EH (cell line): ENCODE data around the gene SOSTDC1.
"Not testable (repeated sequence)": the region's sequence is repeated elsewhere in the genome, so short reads cannot be mapped to it uniquely, and the experiment has no call there.

Experiments used
- DNase-seq: peaks from one replicate; pipeline ENCODE4 v3.0.0-alpha.2; 2015; ENCODE audit warnings: low read depth

SOSTDC1 gene, protein sequence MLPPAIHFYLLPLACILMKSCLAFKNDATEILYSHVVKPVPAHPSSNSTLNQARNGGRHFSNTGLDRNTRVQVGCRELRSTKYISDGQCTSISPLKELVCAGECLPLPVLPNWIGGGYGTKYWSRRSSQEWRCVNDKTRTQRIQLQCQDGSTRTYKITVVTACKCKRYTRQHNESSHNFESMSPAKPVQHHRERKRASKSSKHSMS

GRCh38 chr7:16465469-16466361 lies at the start of gene SOSTDC1:
Gene SOSTDC1 (minus strand): TSS chr7:16465738. CDS start chr7:16465668, 70 bp downstream.
- DNase-seq = peak; percentile 5

DNA sequence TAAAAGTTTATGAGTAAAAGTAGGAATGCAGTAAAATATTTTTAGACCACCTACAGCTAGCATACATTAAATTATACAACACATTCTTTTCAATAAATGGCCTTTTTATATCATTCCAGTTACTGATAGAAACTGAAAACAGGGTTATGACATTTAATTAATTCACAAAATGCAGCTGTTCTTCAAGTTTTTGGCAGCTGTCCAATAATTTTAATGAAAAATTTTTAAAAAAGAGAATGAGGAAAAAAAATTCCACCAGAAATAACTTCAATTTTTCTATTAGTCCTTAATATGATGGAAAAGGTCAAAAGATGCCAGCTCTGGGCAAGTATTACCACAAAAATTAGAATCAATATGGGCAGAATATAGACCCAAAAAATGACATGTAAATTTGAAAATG lies 49.2 kb upstream of the SOSTDC1 start:
- DNase-seq = no peak

DNA sequence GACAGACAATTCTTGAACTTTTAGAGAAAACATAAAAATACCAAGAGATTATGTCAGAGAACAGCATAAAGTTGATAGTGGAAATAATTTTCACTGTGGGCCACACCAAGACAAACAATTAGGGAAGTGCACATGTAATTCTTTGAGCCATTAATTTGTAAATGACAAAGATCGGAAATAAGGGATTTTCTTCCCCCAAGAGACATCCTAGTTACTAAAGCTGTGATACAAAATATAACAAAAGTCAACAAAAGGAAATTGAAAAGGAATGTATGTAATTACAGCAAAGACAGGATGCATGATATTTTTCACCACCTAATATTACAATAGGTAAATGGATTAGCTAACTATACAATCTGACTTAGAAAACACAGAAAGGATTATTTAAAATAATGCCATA lies 48.7 kb upstream of the SOSTDC1 start:
- no peak for DNase-seq

DNA sequence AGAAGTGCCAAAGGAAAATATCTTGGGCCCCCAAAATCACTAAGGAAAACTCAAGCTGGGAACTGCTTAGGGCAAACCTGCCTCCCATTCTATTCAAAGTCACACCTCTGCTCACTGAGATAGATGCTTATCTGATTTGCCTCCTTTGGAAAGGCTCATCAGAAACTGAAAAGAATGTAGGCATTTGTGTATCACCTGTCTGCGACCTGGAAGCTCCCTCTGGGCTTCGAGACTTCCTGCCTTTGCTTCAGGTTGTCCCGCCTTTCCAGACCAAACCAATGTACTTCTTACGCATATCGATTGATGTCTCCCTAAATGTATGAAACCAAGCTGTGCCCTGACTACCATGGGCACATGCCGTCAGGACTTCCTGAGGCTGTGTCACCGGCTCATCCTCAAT lies 46.6 kb upstream of the SOSTDC1 start:
- no peak for DNase-seq

DNA sequence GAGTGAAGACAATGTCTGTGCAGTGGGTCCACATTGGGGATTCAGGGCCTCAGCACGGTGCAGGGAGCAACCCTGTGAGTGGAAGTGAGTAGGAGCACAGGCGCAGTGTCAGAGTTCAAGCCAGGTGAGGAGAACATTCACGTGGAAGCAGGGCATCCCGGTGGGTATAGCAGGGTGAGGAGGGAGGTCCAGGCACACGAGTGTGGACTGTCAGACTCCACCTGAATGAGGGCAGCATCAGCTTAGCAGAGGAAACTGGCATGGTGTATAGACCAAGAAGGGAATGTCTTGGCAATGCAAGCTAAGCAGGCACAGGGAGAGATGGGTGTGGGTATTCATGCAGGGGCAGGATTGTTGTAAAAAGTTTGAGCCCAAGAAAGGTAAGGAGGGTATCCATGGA lies 45.8 kb upstream of the SOSTDC1 start:
- DNase-seq = no peak

DNA sequence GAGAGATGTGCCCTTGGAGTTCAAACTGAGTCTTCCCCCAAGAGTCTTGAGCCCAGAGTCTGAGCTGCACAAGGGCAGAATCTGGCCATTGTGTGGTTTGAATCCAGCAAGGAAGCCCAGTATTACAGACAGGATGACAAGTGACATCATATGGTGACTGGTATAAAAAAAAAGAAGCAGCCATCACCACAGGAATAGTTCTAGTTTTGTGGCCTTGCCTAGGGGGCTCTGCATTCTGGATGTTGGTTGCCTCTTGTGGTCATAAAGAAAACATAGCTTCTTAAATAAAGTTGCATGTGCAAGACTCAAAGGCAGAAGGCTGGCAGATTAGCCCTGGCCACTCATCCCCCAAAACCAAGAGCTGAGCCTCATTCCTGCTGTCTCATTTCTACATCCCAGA lies 44.3 kb upstream of the SOSTDC1 start:
- DNase-seq = peak; percentile 4

DNA sequence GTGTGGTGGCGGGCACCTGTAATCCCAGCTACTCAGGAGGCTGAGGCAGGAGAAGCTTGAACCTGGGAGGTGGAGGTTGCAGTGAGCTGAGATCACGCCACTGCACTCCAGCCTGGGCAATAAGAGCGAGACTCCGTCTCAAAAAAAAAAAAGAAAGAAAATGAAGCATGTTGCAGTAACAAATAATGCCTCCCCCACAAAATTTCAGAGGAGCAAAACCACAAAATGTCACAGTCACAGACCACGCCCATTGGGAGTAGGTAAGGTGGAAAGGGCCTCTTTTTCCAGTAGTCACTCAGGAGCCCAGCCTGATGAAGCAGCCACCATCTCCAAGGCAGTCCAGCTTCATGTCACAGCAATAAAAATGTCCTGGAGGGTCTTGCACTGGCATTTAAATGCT lies 40.9 kb upstream of the SOSTDC1 start:
- DNase-seq = not testable (repeated sequence)

GRCh38 chr7:16504019-16504418 lies 38.5 kb upstream of the SOSTDC1 start:
- DNase-seq = peak; percentile 22

DNA sequence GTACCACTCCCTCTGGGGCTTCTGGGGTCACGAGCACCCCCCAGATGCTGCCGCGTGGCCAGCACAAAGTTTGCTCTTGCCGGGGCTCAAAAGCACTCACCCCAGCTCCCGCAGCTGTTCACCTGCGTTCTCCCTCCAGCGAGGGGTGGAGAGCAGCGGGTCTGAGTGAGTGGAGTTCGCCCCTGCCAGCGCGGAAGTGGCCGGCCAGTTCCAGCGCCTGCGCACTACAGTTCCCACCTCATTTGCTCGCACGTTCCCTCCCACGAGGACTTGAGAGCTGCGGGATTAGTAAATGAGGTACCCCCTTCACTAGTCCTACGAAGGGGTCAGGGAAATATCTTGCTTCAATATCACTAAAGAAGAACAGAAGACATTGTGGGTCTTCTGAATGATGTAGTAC lies 36.8 kb upstream of the SOSTDC1 start:
- no peak for DNase-seq

DNA sequence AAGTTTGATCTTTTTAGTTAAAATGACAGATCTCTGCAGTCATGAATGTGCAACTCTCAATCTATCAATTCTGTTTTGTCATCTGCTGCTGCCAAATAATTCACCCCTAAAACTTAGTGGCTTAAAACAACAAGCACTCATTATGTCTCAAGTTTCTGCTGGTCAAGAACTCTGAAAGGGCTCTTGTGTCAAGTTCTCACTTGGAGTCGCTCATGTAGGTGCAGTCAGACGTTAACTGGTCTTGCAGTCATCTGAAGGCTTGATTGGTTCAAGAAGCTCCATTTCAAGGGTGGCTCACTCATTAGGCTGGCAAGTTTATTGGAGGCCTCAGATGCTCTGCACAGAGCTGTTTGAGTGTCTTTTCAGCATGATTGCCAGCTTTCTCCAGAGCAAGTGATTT lies 32.6 kb upstream of the SOSTDC1 start:
- no peak for DNase-seq

GRCh38 chr7:16494955-16495719 lies 29.6 kb upstream of the SOSTDC1 start:
- no peak for DNase-seq

GRCh38 chr7:16494551-16494950 lies 29.0 kb upstream of the SOSTDC1 start:
- no peak for DNase-seq

DNA sequence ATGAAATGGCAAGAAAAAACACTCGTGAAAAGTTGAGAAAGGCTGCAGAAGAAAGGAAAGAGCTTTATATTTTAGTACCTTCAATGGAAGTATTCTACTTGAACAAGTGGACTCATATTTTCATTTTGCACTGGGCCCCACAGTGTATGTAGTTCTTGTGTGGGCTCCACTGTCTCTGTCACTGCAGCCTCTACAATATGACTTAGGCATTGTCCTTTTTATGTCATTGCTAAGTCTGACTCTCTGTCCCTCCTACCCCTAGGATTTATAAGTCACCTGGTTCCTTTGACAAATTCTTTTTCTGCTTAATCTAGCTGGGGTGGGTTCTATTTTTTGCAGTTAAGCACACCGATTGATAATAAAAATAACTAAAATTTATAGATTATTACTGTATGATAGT lies 27.7 kb upstream of the SOSTDC1 start:
- DNase-seq = no peak

DNA sequence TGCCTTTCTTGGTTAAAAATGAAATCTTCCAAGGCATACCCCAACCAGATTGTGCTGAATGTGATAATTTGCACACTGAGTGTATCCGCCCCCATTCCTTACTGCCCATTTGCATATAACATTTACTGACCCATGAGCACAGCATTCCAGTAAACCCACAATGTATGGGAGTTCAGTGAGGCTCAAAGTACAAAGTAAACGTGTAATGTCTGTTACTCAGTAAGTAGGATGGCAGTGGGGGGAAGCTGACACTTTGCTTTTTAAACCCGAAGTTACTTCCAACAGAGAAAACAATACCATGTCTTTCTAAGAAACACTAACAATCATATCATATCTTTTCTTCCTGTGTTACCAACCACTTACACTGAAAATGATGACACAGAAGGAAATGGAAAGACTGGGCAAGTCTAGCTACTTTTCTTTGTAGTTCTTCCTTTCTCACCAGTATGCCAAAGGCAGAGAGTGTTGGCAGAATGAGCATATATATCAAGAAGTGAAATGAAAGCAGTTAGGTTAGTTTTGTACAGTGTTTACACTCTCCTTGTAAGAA lies 27.1 kb upstream of the SOSTDC1 start:
- DNase-seq = peak; percentile 8

GRCh38 chr7:16491148-16491547 lies 25.6 kb upstream of the SOSTDC1 start:
- peak; percentile 11 for DNase-seq

DNA sequence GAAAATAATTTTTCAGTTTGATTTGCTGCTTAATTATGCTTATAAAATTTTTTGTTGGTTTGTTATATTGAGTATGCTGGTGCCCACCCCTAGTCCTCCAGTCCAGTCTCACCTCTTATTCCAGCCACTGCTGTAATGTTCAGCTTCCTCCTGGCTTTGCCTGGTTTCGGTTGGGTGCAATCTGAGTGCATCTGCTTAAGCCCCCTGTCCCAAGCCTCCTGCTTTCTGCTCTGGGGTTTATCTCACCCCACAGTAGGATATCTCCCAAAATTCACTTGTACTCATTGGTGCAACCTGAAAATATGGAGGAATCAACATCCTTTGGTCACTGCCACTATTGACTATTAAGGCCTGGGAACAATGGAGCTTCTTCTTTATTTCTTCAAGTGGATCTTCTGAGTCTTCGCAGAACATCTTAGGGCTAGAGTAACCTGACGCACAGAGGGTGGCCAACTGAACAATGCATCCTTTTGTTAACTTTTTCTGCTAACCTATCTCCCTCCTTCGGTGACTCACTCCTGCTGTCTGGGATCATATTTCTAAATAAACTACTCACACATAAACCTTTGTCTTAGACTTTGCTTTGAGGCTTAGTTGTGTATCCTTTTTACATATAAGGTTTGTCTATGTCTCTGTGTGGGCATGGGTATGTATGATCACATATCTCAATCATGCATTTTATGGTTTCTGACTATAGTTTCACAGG lies 19.1 kb upstream of the SOSTDC1 start:
- no peak for DNase-seq

- no peak for DNase-seq
Observed at GRCh38 chr7:16479591-16479990, 14.1 kb upstream of the SOSTDC1 start.

GRCh38 chr7:16479161-16479560 lies 13.6 kb upstream of the SOSTDC1 start:
- DNase-seq = no peak

GRCh38 chr7:16471933-16472332 lies 6.4 kb upstream of the SOSTDC1 start:
- no peak for DNase-seq

GRCh38 chr7:16463949-16464715 lies 1.4 kb downstream of the SOSTDC1 start:
- DNase-seq = no peak

DNA sequence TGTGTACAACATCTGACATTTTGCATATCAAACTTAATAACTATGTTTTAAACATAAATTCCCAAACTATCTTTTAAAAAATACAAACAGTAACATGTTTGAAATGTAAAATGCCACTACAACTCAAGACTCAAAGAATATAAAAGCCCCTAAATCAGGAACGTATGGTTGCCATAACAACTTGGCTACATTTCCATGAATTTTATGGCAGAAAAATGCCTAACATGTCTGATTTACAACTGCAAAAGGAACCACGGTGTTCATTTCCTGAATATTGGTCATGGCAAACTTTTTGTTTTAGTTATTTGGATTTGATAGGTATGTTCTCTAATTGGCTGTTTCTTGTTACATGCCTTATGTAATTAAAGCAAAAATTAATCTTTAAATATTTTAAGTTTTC lies 2.0 kb downstream of the SOSTDC1 start:
- no peak for DNase-seq
